Loucy (cell line): ENCODE results near the gene MYL3.

Source experiments
- H2AFZ ChIP-seq: fragments of 200-600 bp; sonication (generic); 2 replicates; pipeline ENCODE4 v1.6.0; 2016; ENCODE audit warnings: antibody characterized with exemption, mild to moderate bottlenecking, low read length, moderate library complexity
- H3F3A ChIP-seq: fragments of 200-600 bp; 2 replicates; pipeline ENCODE4 v1.6.0; 2016; ENCODE audit warnings: antibody characterized with exemption, low read depth, mild to moderate bottlenecking
- H3K27me3 ChIP-seq: fragments of 200-600 bp; sonication (generic); 2 replicates; pipeline ENCODE4 v1.6.1; 2014; ENCODE audit warnings: low read length, mild to moderate bottlenecking; ENCODE audit not compliant: insufficient read depth, poor library complexity, severe bottlenecking
- H3K36me3 ChIP-seq: fragments of 200-600 bp; sonication (generic); 2 replicates; pipeline ENCODE4 v1.6.1; 2016; ENCODE audit warnings: low read length; ENCODE audit not compliant: insufficient read depth
- H3K4me1 ChIP-seq: fragments of 200-600 bp; sonication (generic); 2 replicates; pipeline ENCODE4 v1.5.1; 2014; ENCODE audit warnings: low read length, mild to moderate bottlenecking; ENCODE audit not compliant: insufficient read depth, poor library complexity, severe bottlenecking
- H3K4me2 ChIP-seq: fragments of 200-600 bp; sonication (generic); 2 replicates; pipeline ENCODE4 v1.6.0; 2014; ENCODE audit warnings: antibody characterized with exemption, low read length, low read depth, mild to moderate bottlenecking; ENCODE audit not compliant: poor library complexity, severe bottlenecking
- H3K4me3 ChIP-seq: fragments of 200-600 bp; sonication (generic); 2 replicates; pipeline ENCODE4 v1.5.1; 2014; ENCODE audit warnings: low read length, mild to moderate bottlenecking, mixed read lengths; ENCODE audit not compliant: poor library complexity, severe bottlenecking
- H3K79me2 ChIP-seq: fragments of 200-600 bp; sonication (generic); 2 replicates; pipeline ENCODE4 v1.6.1; 2014; ENCODE audit warnings: low read length; ENCODE audit not compliant: insufficient read depth
- H3K9ac ChIP-seq: fragments of 200-600 bp; sonication (generic); 2 replicates; pipeline ENCODE4 v1.6.0; 2014; ENCODE audit warnings: mild to moderate bottlenecking, low read depth, low read length, moderate library complexity; ENCODE audit not compliant: poor library complexity, severe bottlenecking
- H3K9me2 ChIP-seq: fragments of 200-600 bp; sonication (generic); replicated peaks from 2 replicates; pipeline ENCODE4 v1.6.1; 2016; ENCODE audit warnings: low read depth, low read length, mixed read lengths
- H3K9me3 ChIP-seq: fragments of 200-600 bp; sonication (generic); 2 replicates; pipeline ENCODE4 v1.6.1; 2014; ENCODE audit warnings: mild to moderate bottlenecking, antibody characterized with exemption, low read length, low read depth; ENCODE audit not compliant: insufficient read depth
- H4K20me1 ChIP-seq: fragments of 200-600 bp; sonication (generic); 2 replicates; pipeline ENCODE4 v1.6.0; 2014; ENCODE audit warnings: antibody characterized with exemption, low read length, mild to moderate bottlenecking; ENCODE audit not compliant: insufficient read depth, poor library complexity, severe bottlenecking
- EZH2phosphoT487 ChIP-seq: fragments of 200-600 bp; IDR thresholded peaks from 2 replicates; pipeline ENCODE4 v1.6.1; 2018; ENCODE audit warnings: antibody characterized with exemption, mild to moderate bottlenecking, moderate library complexity, borderline replicate concordance
- TF ChIP-seq, protein P1 (sequence below): fragments of 200-600 bp; sonication (generic); conservative IDR thresholded peaks from 2 replicates; pipeline ENCODE4 v1.5.1; 2014; ENCODE audit warnings: mild to moderate bottlenecking, antibody characterized with exemption, low read length

MYL3 gene

DNA sequence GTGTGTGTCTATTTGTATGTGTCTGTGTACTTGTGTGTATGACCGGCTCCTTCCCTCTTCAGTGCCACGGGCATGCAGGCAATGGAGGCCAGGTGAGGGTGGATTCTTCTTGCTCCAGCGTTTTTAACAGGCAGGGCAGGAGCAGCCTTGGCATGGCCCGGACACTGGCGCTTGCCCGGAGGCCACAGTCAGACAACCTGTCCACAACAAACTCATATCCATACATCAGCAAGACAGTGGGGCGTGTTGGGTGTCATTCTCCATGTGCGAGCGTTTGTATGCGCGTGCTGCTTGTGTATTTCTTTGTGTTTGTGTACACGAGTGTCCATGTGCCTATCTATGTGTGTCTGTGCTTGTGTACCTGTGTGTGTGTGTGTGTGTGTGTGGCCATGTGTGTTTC is 44.0 kb upstream of the MYL3 start:
- TF ChIP-seq EZH2phosphoT487, result no peak
- TF ChIP-seq, protein P1, sequence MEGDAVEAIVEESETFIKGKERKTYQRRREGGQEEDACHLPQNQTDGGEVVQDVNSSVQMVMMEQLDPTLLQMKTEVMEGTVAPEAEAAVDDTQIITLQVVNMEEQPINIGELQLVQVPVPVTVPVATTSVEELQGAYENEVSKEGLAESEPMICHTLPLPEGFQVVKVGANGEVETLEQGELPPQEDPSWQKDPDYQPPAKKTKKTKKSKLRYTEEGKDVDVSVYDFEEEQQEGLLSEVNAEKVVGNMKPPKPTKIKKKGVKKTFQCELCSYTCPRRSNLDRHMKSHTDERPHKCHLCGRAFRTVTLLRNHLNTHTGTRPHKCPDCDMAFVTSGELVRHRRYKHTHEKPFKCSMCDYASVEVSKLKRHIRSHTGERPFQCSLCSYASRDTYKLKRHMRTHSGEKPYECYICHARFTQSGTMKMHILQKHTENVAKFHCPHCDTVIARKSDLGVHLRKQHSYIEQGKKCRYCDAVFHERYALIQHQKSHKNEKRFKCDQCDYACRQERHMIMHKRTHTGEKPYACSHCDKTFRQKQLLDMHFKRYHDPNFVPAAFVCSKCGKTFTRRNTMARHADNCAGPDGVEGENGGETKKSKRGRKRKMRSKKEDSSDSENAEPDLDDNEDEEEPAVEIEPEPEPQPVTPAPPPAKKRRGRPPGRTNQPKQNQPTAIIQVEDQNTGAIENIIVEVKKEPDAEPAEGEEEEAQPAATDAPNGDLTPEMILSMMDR, result no peak
- Histone ChIP-seq H3K4me3 (no peak overlapping the region), H3K4me1 (peaks cover 4% of the 10 kb centered on the region), H3K9me3 (no peaks in the 10 kb centered on the region), H3K9ac (no peak overlapping the region), H3K36me3 (no peaks in the 10 kb centered on the region), H3K79me2 (no peaks in the 10 kb centered on the region), H3K27me3 (no peaks in the 10 kb centered on the region), H4K20me1 (no peaks in the 10 kb centered on the region), H3F3A (no peaks in the 10 kb centered on the region), H2AFZ (no peak overlapping the region), H3K9me2 (no peaks in the 10 kb centered on the region), H3K4me2 (no peak overlapping the region)

GRCh38 chr3:46906471-46907058 is 43.3 kb upstream of the MYL3 start:
- H2AFZ ChIP-seq, result no peak overlapping the region
- H3K4me1 ChIP-seq, result peaks cover 4% of the 10 kb centered on the region
- H3K9me3 ChIP-seq, result no peaks in the 10 kb centered on the region
- H3K27me3 ChIP-seq, result no peaks in the 10 kb centered on the region
- no peak overlapping the region for H3K9ac ChIP-seq
- no peak for TF ChIP-seq EZH2phosphoT487
- TF ChIP-seq, protein P1, result no peak
- H3K9me2 ChIP-seq, result no peaks in the 10 kb centered on the region
- no peak overlapping the region for H3K4me2 ChIP-seq
- H3F3A ChIP-seq, result no peaks in the 10 kb centered on the region
- no peaks in the 10 kb centered on the region for H3K79me2 ChIP-seq
- H4K20me1 ChIP-seq, result no peaks in the 10 kb centered on the region
- no peak overlapping the region for H3K4me3 ChIP-seq
- no peaks in the 10 kb centered on the region for H3K36me3 ChIP-seq

GRCh38 chr3:46905661-46906451 is 42.6 kb upstream of the MYL3 start:
- no peak overlapping the region for H3K4me3 ChIP-seq
- H2AFZ ChIP-seq, result no peak overlapping the region

More at GRCh38 chr3:46905661-46906451, 42.6 kb upstream of the MYL3 start:
- no peaks in the 10 kb centered on the region for H3K9me3 ChIP-seq
- H3K4me2 ChIP-seq, result no peak overlapping the region
- peaks cover 4% of the 10 kb centered on the region for H3K4me1 ChIP-seq
- H3K27me3 ChIP-seq, result no peaks in the 10 kb centered on the region
- H3K9ac ChIP-seq, result no peak overlapping the region
- TF ChIP-seq, protein P1, result no peak
- no peak for TF ChIP-seq EZH2phosphoT487
- H3F3A ChIP-seq, result no peaks in the 10 kb centered on the region
- no peaks in the 10 kb centered on the region for H3K79me2 ChIP-seq
- H3K36me3 ChIP-seq, result no peaks in the 10 kb centered on the region
- H4K20me1 ChIP-seq, result no peaks in the 10 kb centered on the region
- H3K9me2 ChIP-seq, result no peaks in the 10 kb centered on the region
